MM.1S (cell line): Measurements from ENCODE around the gene MFAP5.

Experiments
- DNase-seq: peaks from one replicate; pipeline ENCODE4 v3.0.0-alpha.2; 2015
- H2AFZ ChIP-seq: fragments of 300-600 bp; sonication (generic); 2 replicates; pipeline ENCODE4 v1.6.0; 2016; ENCODE audit warnings: antibody characterized with exemption, low read length
- H3F3A ChIP-seq: fragments of 300-600 bp; sonication (generic); 2 replicates; pipeline ENCODE4 v1.6.1; 2016; ENCODE audit warnings: mild to moderate bottlenecking, antibody characterized with exemption, low read length, moderate library complexity, mixed read lengths; ENCODE audit not compliant: insufficient read depth
- H3K27ac ChIP-seq: fragments of 300-600 bp; sonication (generic); 2 replicates; pipeline ENCODE4 v1.5.1; 2016; ENCODE audit warnings: mild to moderate bottlenecking, low read length
- H3K27me3 ChIP-seq: fragments of 300-600 bp; sonication (generic); replicated peaks from 2 replicates; pipeline ENCODE4 v1.6.0; 2016; ENCODE audit warnings: low read length; ENCODE audit not compliant: insufficient read depth
- H3K36me3 ChIP-seq: fragments of 300-600 bp; sonication (generic); replicated peaks from 2 replicates; pipeline ENCODE4 v1.6.1; 2016; ENCODE audit warnings: mild to moderate bottlenecking, low read length, mixed read lengths; ENCODE audit not compliant: insufficient read depth
- H3K4me1 ChIP-seq: fragments of 300-600 bp; sonication (generic); 2 replicates; pipeline ENCODE4 v1.6.1; 2016; ENCODE audit warnings: low read length, mixed read lengths
- H3K4me2 ChIP-seq: fragments of 300-600 bp; sonication (generic); 2 replicates; pipeline ENCODE4 v1.6.0; 2016; ENCODE audit warnings: low read depth, low read length
- H3K4me3 ChIP-seq: fragments of 300-600 bp; sonication (generic); 2 replicates; pipeline ENCODE4 v1.5.1; 2016; ENCODE audit warnings: low read length, mixed read lengths
- H3K79me2 ChIP-seq: fragments of 300-600 bp; sonication (generic); 2 replicates; pipeline ENCODE4 v1.6.1; 2016; ENCODE audit warnings: mixed run types, low read length, mixed read lengths
- H3K9ac ChIP-seq: fragments of 300-600 bp; sonication (generic); 2 replicates; pipeline ENCODE4 v1.6.1; 2016; ENCODE audit warnings: low read length, mixed read lengths
- H3K9me2 ChIP-seq: fragments of 300-600 bp; sonication (generic); replicated peaks from 2 replicates; pipeline ENCODE4 v1.6.1; 2016; ENCODE audit warnings: mild to moderate bottlenecking, low read length, mixed read lengths; ENCODE audit not compliant: insufficient read depth
- H3K9me3 ChIP-seq: fragments of 300-600 bp; sonication (generic); replicated peaks from 2 replicates; pipeline ENCODE4 v1.6.1; 2016; ENCODE audit warnings: mild to moderate bottlenecking, low read length, mixed read lengths; ENCODE audit not compliant: insufficient read depth
- H4K20me1 ChIP-seq: fragments of 300-600 bp; sonication (generic); 2 replicates; pipeline ENCODE4 v1.6.1; 2016; ENCODE audit warnings: mild to moderate bottlenecking, low read length, moderate library complexity, mixed read lengths; ENCODE audit not compliant: insufficient read depth
- CTCF ChIP-seq: fragments of 300-600 bp; sonication (generic); IDR thresholded peaks from 2 replicates; pipeline ENCODE4 v1.5.1; 2016; ENCODE audit warnings: antibody characterized with exemption, low read length, mixed read lengths
- EZH2 ChIP-seq: fragments of 300-600 bp; sonication (generic); optimal IDR thresholded peaks from 2 replicates; pipeline ENCODE3; 2017; ENCODE audit warnings: low read depth, mild to moderate bottlenecking, antibody characterized with exemption, low read length, mixed read lengths
- EZH2phosphoT487 ChIP-seq: fragments of 300-600 bp; sonication (generic); IDR thresholded peaks from 2 replicates; pipeline ENCODE4 v1.6.1; 2018; ENCODE audit warnings: antibody characterized with exemption, low read length

MFAP5 gene

GRCh38 chr12:8675591-8676036 is 13.0 kb upstream of the MFAP5 start:
- Histone ChIP-seq H3K27ac (no peak overlapping the region), H3K27me3 (no peaks in the 10 kb centered on the region), H3K9me3 (no peaks in the 10 kb centered on the region), H3K36me3 (no peaks in the 10 kb centered on the region), H3K4me3 (no peak overlapping the region), H3K79me2 (no peaks in the 10 kb centered on the region), H2AFZ (no peak overlapping the region), H3K4me1 (no peaks in the 10 kb centered on the region), H3F3A (no peaks in the 10 kb centered on the region), H3K4me2 (no peak overlapping the region), H3K9me2 (no peaks in the 10 kb centered on the region), H4K20me1 (no peaks in the 10 kb centered on the region), H3K9ac (no peak overlapping the region)
- DNase-seq: no peak
- TF ChIP-seq CTCF (no peak), EZH2 (no peak), EZH2phosphoT487 (no peak)

GRCh38 chr12:8672381-8672780 is 9.8 kb upstream of the MFAP5 start:
- Histone ChIP-seq H3K9ac (no peak overlapping the region), H3K79me2 (no peaks in the 10 kb centered on the region), H3K27me3 (no peaks in the 10 kb centered on the region), H3K4me1 (no peaks in the 10 kb centered on the region), H3F3A (no peaks in the 10 kb centered on the region), H3K9me3 (no peaks in the 10 kb centered on the region), H3K4me3 (no peak overlapping the region), H3K27ac (no peak overlapping the region), H3K36me3 (no peaks in the 10 kb centered on the region), H4K20me1 (no peaks in the 10 kb centered on the region), H3K9me2 (no peaks in the 10 kb centered on the region), H2AFZ (no peak overlapping the region), H3K4me2 (no peak overlapping the region)
- DNase-seq: no peak
- TF ChIP-seq EZH2: no peak
- TF ChIP-seq EZH2phosphoT487: no peak

- Histone ChIP-seq H3K9ac (no peak overlapping the region), H3K4me2 (no peak overlapping the region), H3K27ac (no peak overlapping the region), H3K9me3 (no peaks in the 10 kb centered on the region), H3K36me3 (no peaks in the 10 kb centered on the region), H3F3A (no peaks in the 10 kb centered on the region), H3K9me2 (no peaks in the 10 kb centered on the region), H3K79me2 (no peaks in the 10 kb centered on the region), H4K20me1 (no peaks in the 10 kb centered on the region), H3K4me3 (no peak overlapping the region), H2AFZ (no peak overlapping the region), H3K4me1 (no peaks in the 10 kb centered on the region), H3K27me3 (no peaks in the 10 kb centered on the region)
- TF ChIP-seq EZH2: no peak
- TF ChIP-seq CTCF: no peak
- no peak for TF ChIP-seq EZH2phosphoT487
- DNase-seq: no peak
Observed at GRCh38 chr12:8668441-8668840, 5.8 kb upstream of the MFAP5 start.

GRCh38 chr12:8667270-8667669 is 4.6 kb upstream of the MFAP5 start:
- Histone ChIP-seq H3K9me3 (no peaks in the 10 kb centered on the region), H3F3A (no peaks in the 10 kb centered on the region), H3K27ac (no peak overlapping the region), H3K4me1 (no peaks in the 10 kb centered on the region), H3K4me3 (no peak overlapping the region), H3K27me3 (no peaks in the 10 kb centered on the region), H3K4me2 (no peak overlapping the region), H3K9ac (no peak overlapping the region), H3K9me2 (no peaks in the 10 kb centered on the region), H3K79me2 (no peaks in the 10 kb centered on the region), H4K20me1 (no peaks in the 10 kb centered on the region), H2AFZ (no peak overlapping the region), H3K36me3 (no peaks in the 10 kb centered on the region)
- no peak for DNase-seq
- TF ChIP-seq EZH2 (no peak), EZH2phosphoT487 (no peak), CTCF (no peak)
